Neural cell (in vitro differentiated cells): ENCODE data around the gene OR6N1.

ENCODE experiments used
- CTCF ChIP-seq: fragments of 450-650 bp; IDR thresholded peaks from 2 replicates; pipeline ENCODE4 v1.5.1; 2014; ENCODE audit warnings: antibody characterized with exemption, mild to moderate bottlenecking, moderate library complexity; ENCODE audit not compliant: poor library complexity, severe bottlenecking
- EZH2 ChIP-seq: fragments of 200-600, 300-800 bp; shearing (Covaris generic), sonication (generic); IDR thresholded peaks from 2 replicates; pipeline ENCODE4 v1.6.1; 2014; ENCODE audit warnings: antibody characterized with exemption, low read length, borderline replicate concordance, mild to moderate bottlenecking; ENCODE audit not compliant: insufficient read depth, poor library complexity, severe bottlenecking
- TAF1 ChIP-seq: IDR thresholded peaks from 2 replicates; pipeline ENCODE4 v1.6.1; 2012; ENCODE audit warnings: low read depth

GRCh38 chr1:158801396-158801795 lies 29.4 kb upstream of the OR6N1 start:
- TF ChIP-seq TAF1 (no peak), EZH2 (no peak), CTCF (no peak)
